GM13977 (cell line): ENCODE data around the gene TEAD1.

Experiments used
- DNase-seq: peaks from one replicate; pipeline ENCODE4 v3.0.0; 2012; ENCODE audit warnings: low spot score
- in situ Hi-C: fragments of 300-500 bp; cut with MboI; formaldehyde crosslinking; loops from one replicate; pipeline ENCODE4 v1.12.0; 2022; ENCODE audit warnings: low sequenced_read_pairs, low pct_unique_long_range_greater_than_20kb, mixed read lengths, inconsistent platforms; ENCODE audit not compliant: unreplicated experiment
- TF ChIP-seq, protein P1 (sequence below): IDR thresholded peaks from 2 replicates; pipeline ENCODE4 v1.5.1; 2012; ENCODE audit warnings: mild to moderate bottlenecking, control low read depth; ENCODE audit not compliant: insufficient read depth; ENCODE audit errors: extremely low read depth, missing control alignments

The TEAD1 gene

DNA sequence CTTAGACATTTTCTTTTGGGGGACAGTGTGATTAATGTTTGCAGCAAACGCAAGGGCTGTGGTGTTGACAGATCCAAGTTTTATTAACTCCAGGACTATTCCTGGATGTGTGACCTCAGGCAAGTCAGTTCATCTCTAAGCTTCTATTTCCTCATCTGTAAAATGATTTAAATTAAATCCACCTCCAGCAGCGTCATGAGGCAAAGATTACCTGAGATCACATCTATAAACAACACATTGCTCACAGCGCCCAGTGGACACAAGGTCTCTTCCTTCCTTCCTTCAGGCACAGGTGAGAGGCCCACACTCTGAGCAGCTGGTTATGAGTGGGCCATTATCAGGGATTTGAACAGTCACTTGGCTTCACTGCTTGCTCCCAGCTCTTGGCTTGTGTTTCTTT, 223.6 kb downstream of the TEAD1 start:
- in situ Hi-C loops, result loop anchor here (25.0 kb wide), 2 partner anchors 286 to 561 kb away; no protein-coding TSS in a partner anchor
- no peak for DNase-seq
- TF ChIP-seq, protein P1, sequence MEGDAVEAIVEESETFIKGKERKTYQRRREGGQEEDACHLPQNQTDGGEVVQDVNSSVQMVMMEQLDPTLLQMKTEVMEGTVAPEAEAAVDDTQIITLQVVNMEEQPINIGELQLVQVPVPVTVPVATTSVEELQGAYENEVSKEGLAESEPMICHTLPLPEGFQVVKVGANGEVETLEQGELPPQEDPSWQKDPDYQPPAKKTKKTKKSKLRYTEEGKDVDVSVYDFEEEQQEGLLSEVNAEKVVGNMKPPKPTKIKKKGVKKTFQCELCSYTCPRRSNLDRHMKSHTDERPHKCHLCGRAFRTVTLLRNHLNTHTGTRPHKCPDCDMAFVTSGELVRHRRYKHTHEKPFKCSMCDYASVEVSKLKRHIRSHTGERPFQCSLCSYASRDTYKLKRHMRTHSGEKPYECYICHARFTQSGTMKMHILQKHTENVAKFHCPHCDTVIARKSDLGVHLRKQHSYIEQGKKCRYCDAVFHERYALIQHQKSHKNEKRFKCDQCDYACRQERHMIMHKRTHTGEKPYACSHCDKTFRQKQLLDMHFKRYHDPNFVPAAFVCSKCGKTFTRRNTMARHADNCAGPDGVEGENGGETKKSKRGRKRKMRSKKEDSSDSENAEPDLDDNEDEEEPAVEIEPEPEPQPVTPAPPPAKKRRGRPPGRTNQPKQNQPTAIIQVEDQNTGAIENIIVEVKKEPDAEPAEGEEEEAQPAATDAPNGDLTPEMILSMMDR, result no peak

DNA sequence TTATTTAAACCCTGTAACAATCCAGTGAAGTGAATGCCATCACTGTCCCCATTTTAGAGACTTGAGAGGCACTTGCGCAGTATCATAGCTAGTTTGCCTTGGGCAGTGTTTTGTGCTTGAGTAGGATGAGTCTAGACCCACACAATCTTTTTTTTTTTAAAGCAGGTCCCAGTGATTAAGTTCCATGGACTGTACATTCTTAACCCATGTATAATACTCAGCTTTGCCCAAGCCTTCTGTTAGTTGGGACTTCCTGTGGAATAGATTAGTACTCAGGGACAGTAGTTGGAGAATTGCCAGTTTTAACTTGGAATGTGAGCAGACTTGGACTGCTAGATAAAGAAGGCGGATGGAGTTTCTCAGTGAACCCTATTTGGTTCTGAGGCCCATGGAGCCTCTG, 226.3 kb downstream of the TEAD1 start:
- TF ChIP-seq, protein P1, result no peak
- DNase-seq, result no peak
- in situ Hi-C loops, result no loop called here

DNA sequence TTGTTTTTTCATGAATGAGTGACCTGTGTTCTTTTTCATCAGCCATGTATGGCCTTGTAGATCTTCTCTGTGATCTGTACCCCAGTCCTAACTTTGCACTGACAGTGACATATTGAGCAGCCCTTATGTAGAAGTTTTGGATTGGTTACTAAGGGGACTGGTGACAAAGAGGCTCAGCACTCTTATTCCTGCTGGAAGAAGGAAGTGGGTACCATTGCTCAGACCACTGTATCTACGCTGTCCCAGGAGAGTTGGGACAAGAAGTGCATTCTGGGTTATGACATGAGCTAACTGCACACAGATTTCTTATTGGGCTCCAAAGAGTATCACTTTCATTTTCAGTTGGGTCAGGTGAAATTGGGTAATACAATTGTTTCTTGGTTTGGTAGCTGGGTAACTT, 227.1 kb downstream of the TEAD1 start:
- TF ChIP-seq, protein P1, result no peak
- no peak for DNase-seq
- in situ Hi-C loops, result no loop called here

DNA sequence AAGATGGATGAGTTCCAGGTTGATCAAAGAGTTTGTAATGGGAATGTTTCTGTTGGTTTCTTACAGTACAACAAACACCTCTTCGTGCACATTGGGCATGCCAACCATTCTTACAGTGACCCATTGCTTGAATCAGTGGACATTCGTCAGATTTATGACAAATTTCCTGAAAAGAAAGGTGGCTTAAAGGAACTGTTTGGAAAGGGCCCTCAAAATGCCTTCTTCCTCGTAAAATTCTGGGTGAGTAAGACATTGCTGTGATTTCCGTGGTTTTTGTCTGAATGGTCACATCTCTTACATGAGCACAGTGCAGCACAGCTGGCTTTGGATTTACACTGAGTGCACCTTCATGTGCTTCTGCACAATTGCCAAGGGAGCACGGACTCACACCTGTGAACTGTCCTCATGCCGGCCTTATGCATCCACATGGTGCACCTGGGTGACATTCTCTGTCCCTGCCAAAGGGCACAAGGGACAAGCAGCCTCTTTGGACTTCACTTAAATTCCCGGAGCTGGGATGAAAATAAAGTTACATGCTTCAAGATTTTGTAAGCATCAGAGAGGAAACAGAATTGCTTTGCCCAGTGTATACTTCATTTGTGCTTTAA, 227.8 kb downstream of the TEAD1 start:
- no peak for DNase-seq
- in situ Hi-C loops, result no loop called here
- TF ChIP-seq, protein P1, result no peak

DNA sequence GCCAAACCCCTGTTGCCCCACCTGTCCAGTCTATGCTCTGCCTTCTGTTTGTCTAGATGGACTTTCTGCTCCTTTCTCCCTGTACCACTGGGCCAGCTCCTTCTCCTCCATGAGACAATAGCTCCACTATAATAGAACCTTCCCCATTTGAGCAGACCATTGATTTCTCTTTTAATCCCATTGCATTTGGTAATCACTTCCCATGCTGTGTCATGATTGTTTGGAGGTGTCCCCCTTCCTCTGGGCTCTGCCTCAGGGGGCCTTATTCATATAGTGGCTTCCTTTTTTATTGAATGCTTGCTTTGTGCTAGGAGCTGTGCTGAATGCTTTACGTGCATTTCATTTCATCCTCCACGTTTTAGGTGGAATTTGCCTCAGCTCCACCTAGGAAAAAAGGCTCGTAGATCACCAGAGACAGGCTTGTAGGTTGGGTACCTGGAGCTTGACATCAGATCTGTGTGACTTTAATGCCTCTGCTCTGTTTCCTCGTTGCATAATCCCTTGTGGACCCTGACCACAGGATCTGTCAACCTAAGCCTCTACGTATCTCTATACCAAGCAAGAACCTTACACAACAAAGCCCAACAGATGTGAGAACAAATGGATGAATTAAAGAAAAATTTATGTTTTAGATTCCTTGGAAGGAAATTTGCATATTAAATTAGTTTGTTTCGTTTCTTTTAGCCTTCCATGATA, 228.7 kb downstream of the TEAD1 start:
- in situ Hi-C loops, result no loop called here
- TF ChIP-seq, protein P1, result no peak
- no peak for DNase-seq

DNA sequence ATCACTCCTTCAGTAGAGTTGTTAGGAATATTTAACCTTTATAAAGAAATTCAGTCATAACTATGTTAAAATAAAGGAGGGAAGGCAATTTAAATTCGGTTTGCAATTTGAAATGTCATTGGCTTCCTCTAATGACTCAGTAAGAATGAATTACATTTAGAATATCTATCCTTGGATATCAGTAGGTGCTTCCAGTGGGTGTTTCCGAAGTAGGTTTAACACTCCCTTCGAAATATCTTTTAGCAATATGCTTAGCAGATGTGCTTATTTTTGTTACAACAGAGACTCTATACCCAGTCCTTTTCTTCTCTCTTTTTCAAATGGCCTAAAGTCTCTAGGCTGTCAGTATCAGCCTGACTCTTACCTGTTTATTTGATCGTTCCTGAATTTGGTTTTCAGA, 231.2 kb downstream of the TEAD1 start:
- no peak for DNase-seq
- TF ChIP-seq, protein P1, result no peak
- in situ Hi-C loops, result no loop called here
